Osteoblast (primary cell): ENCODE data around the gene BRD7. TPM values are rescaled to one million over a fixed set of nuclear protein-coding genes. Genes with fewer than 3 reads are reported as not detected.

Experiments used
- DNase-seq: peaks from one replicate; pipeline ENCODE4 v3.0.0; 2011; ENCODE audit warnings: low spot score, mixed read lengths; ENCODE audit not compliant: insufficient read length; ENCODE audit errors: missing footprints
- H2AFZ ChIP-seq: 2 replicates; pipeline ENCODE4 v1.6.0; 2011; ENCODE audit warnings: mild to moderate bottlenecking, low read length
- H3K27ac ChIP-seq: 2 replicates; pipeline ENCODE4 v1.5.1; 2011; ENCODE audit warnings: mild to moderate bottlenecking, low read depth, low read length, moderate library complexity
- H3K27me3 ChIP-seq: 2 replicates; pipeline ENCODE4 v1.6.0; 2012; ENCODE audit warnings: mild to moderate bottlenecking, control low read depth, inconsistent platforms, low read length, moderate library complexity; ENCODE audit not compliant: insufficient read depth
- H3K36me3 ChIP-seq: 2 replicates; pipeline ENCODE4 v1.5.1; 2011; ENCODE audit warnings: mild to moderate bottlenecking, low read length, control low read depth, moderate library complexity; ENCODE audit not compliant: insufficient read depth
- H3K4me1 ChIP-seq: 2 replicates; pipeline ENCODE4 v1.5.1; 2011; ENCODE audit warnings: mild to moderate bottlenecking, low read length, control low read depth, moderate library complexity; ENCODE audit not compliant: insufficient read depth
- H3K4me2 ChIP-seq: 2 replicates; pipeline ENCODE4 v1.6.0; 2011; ENCODE audit warnings: mild to moderate bottlenecking, low read length; ENCODE audit not compliant: insufficient read depth
- H3K4me3 ChIP-seq: fragments of 200-600 bp; sonication (generic); 3 replicates; pipeline ENCODE4 v1.5.1; 2012; ENCODE audit warnings: mild to moderate bottlenecking, low read length, inconsistent platforms; ENCODE audit not compliant: insufficient read depth
- H3K79me2 ChIP-seq: 2 replicates; pipeline ENCODE4 v1.6.0; 2012; ENCODE audit warnings: mild to moderate bottlenecking, low read length, control low read depth, inconsistent platforms; ENCODE audit not compliant: insufficient read depth
- H3K9me3 ChIP-seq: 2 replicates; pipeline ENCODE4 v1.5.1; 2011; ENCODE audit warnings: low read depth, low read length, control low read depth
- H4K20me1 ChIP-seq: 2 replicates; pipeline ENCODE4 v1.6.0; 2012; ENCODE audit warnings: mild to moderate bottlenecking, low read length, control low read depth; ENCODE audit not compliant: insufficient read depth
- total RNA-seq: library from RNA; depleted of rRNA; stranded (reverse); fragments of >200 nt; gene quantifications from 2 replicates; pipeline ENCODE4 v1.2.3, GENCODE V29; 2012
- TF ChIP-seq, protein P1 (sequence below): IDR thresholded peaks from 2 replicates; pipeline ENCODE4 v1.5.1; 2011; ENCODE audit warnings: mild to moderate bottlenecking, low read depth, low read length, moderate library complexity; ENCODE audit errors: extremely low read depth

BRD7 gene
- total RNA-seq, 1 donor: 22.8 TPM

DNA sequence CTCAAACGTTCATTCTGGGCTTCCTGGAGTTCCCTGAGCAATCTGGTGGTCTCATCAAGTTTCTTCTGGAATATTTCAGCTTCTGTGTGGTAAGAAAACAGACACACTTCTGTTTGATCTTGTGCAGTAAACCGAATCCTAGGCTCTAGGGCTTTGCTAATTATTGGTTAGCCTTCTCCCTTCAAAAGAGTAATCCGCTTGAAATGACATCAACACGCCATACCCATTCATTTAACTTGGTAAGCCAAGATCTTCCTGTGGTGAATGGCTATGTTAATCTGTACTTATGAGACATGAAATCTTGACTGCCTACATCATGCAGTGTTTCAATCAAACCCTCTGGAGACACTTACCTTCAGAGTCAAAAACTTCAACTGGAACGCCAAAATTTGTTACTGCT is 48.5 kb downstream of the BRD7 start:
- H3K4me2 ChIP-seq: no peak overlapping the region
- H3K4me3 ChIP-seq: no peak overlapping the region
- no peaks in the 10 kb centered on the region for H3K79me2 ChIP-seq
- no peaks in the 10 kb centered on the region for H3K9me3 ChIP-seq
- no peaks in the 10 kb centered on the region for H4K20me1 ChIP-seq
- no peaks in the 10 kb centered on the region for H3K4me1 ChIP-seq
- TF ChIP-seq, protein P1, sequence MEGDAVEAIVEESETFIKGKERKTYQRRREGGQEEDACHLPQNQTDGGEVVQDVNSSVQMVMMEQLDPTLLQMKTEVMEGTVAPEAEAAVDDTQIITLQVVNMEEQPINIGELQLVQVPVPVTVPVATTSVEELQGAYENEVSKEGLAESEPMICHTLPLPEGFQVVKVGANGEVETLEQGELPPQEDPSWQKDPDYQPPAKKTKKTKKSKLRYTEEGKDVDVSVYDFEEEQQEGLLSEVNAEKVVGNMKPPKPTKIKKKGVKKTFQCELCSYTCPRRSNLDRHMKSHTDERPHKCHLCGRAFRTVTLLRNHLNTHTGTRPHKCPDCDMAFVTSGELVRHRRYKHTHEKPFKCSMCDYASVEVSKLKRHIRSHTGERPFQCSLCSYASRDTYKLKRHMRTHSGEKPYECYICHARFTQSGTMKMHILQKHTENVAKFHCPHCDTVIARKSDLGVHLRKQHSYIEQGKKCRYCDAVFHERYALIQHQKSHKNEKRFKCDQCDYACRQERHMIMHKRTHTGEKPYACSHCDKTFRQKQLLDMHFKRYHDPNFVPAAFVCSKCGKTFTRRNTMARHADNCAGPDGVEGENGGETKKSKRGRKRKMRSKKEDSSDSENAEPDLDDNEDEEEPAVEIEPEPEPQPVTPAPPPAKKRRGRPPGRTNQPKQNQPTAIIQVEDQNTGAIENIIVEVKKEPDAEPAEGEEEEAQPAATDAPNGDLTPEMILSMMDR: no peak
- no peak overlapping the region for H3K27ac ChIP-seq
- H3K36me3 ChIP-seq: peaks cover 92% of the 10 kb centered on the region
- H3K27me3 ChIP-seq: no peaks in the 10 kb centered on the region
- no peak for DNase-seq
- H2AFZ ChIP-seq: no peak overlapping the region

DNA sequence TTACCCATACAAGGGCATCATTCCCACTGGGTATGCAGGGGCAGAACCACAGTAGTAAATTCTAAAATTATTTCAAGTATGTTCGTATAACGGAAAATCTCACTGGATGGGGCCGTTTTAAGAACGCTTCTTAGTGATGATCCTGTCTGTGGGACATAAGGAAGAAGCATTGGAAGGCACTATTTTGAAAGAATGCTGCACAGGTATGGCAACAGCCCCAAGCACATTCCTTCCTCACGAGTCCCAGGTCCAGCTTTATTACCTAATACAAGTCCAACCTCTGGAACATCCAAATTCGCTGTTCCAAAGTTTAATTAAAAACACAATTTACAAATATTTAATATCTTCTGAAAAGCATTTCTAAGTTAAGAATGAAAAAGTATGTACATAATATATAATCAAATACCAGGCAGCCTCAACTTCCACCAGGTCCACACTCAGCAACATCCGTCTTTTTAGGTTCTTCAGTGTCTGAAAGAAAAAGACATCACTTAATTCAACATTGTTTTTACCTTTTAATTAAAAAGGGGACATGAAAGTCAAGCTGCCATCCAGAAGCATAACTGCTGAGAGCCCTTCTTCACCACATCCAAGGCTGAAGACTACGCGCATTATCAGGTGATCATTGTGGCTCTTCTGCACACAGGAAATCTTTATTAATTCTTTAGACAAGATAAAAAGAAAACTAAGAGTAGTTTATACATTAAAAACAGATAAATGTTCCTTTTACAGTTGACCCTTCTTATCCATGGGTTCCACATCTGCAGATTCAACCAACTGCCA is 49.8 kb downstream of the BRD7 start:
- Histone ChIP-seq H3K4me1 (no peaks in the 10 kb centered on the region), H3K4me3 (no peak overlapping the region), H4K20me1 (no peaks in the 10 kb centered on the region), H3K27ac (no peak overlapping the region), H2AFZ (no peak overlapping the region), H3K4me2 (no peak overlapping the region), H3K79me2 (no peaks in the 10 kb centered on the region), H3K36me3 (peaks cover 92% of the 10 kb centered on the region), H3K9me3 (no peaks in the 10 kb centered on the region), H3K27me3 (no peaks in the 10 kb centered on the region)
- no peak for DNase-seq
- TF ChIP-seq, protein P1: no peak

DNA sequence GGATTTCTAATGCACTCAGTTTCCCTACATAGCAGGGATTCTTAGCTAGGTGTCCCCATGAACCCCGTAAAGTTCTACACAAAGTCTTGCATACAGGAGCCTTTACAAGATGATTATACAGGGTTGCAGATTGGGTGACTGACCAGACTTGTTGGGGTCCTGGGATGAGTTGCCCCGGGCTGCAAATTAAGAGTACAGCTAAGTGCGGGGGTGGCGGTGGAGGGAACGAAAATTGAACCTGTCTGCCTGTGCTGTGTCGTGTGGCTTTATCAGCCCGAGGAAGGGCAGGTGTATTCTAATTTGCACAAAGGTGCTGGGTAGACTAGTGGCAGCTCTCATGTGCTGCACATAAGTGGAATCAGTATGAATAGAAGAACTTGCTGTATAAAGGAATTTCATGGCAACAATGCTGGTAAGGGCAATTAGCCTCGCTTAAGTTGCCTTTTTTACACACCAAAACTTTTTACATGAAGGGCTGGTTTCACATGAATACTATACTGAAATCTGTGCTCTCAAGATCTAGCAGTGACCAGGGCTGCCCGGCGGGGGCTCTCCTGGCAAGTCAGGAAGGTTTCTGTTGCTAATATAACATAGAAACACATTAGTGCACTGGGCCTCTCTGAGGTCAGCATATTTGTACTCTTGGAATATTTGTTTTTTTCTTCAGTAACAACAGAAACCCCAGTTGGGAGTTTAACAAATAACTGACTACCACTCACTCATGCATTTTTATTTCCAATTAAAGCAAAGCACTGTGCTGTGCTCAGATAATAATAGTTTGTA is 51.7 kb downstream of the BRD7 start:
- Histone ChIP-seq H3K9me3 (no peaks in the 10 kb centered on the region), H3K36me3 (peaks cover 90% of the 10 kb centered on the region), H3K27me3 (no peaks in the 10 kb centered on the region), H3K27ac (no peak overlapping the region), H4K20me1 (no peaks in the 10 kb centered on the region), H2AFZ (no peak overlapping the region), H3K79me2 (no peaks in the 10 kb centered on the region), H3K4me1 (no peaks in the 10 kb centered on the region), H3K4me3 (no peak overlapping the region), H3K4me2 (no peak overlapping the region)
- DNase-seq: no peak
- TF ChIP-seq, protein P1: no peak
